Body of pancreas (tissue), 4 donors: ENCODE measurements around the gene RSBN1L. TPM values are rescaled to one million over a fixed set of nuclear protein-coding genes. Genes with fewer than 3 reads are reported as not detected.
A peak's percentile ranks its signal among the peaks of the same experiment; 100 is the strongest.
"Not testable (repeated sequence)": the region's sequence is repeated elsewhere in the genome, so short reads cannot be mapped to it uniquely, and the experiment has no call there.

Experiments
- ATAC-seq: fragments of 150-250 bp; one replicate; pipeline ENCODE4 v1.9.1; 2016
- DNase-seq, 4 donors: peaks; one replicate each; pipeline ENCODE4 v3.0.0-alpha.2; 2019
- H3K27ac ChIP-seq, 4 donors: fragments of 200-600 bp; sonication (generic); 1 replicate in 3 of 4; 2 replicates in 1 of 4; pipeline versions ENCODE4 v1.5.1 to v1.6.1; 2016 to 2019; ENCODE audit warnings: mild to moderate bottlenecking in 1 of 4, mixed read lengths in 1 of 4, moderate library complexity in 1 of 4
- H3K27me3 ChIP-seq, 2 donors: fragments of 200-600 bp; sonication (generic); one replicate each; pipeline ENCODE4 v1.6.0; 2016; ENCODE audit warnings: mild to moderate bottlenecking in 1 of 2
- H3K36me3 ChIP-seq, 2 donors: fragments of 200-600 bp; sonication (generic); replicated peaks in 1 of 2; 2 replicates each; pipeline ENCODE4 v1.5.1; 2016; ENCODE audit warnings: low read depth in 2 of 2; ENCODE audit not compliant: insufficient read depth in 1 of 2
- H3K4me1 ChIP-seq: fragments of 200-600 bp; sonication (generic); one replicate; pipeline ENCODE4 v1.6.0; 2016
- H3K4me3 ChIP-seq, 2 donors: fragments of 200-600 bp; sonication (generic); 1 replicate in 1 of 2; 2 replicates in 1 of 2; pipeline ENCODE4 v1.5.1; 2016 to 2019
- H3K9me3 ChIP-seq, 3 donors: fragments of 200-600 bp; sonication (generic); 1 replicate in 2 of 3; 2 replicates in 1 of 3; pipeline ENCODE4 v1.5.1; 2016
- POLR2A ChIP-seq, 3 donors: fragments of 450-650 bp; IDR thresholded peaks; one replicate each; pipeline ENCODE4 v1.6.1; 2016; ENCODE audit warnings: antibody characterized with exemption in 3 of 3, mild to moderate bottlenecking in 2 of 3
- WGBS, 2 donors: methylation state at CpG; one replicate each; pipeline ENCODE4 v1.1.5; 2017; 5-methylcytosine and 5-hydroxymethylcytosine counted together
- intact Hi-C: fragments of 100-400 bp; cut with DNase I; formaldehyde crosslinking; loops from one replicate; pipeline ENCODE4 v1.15.1; 2023
- total RNA-seq, 2 donors: library from RNA; depleted of rRNA; stranded (reverse); fragments of >200 nt; gene quantifications; one replicate each; pipeline ENCODE4 v1.1.0, GENCODE V29; 2016
- TF ChIP-seq, protein P1 (sequence below), 7 experiments: fragments of 450-650 bp in 4 of 7; fragments of 200-600 bp in 3 of 7; sonication (generic) in 3 of 7; IDR thresholded peaks; one replicate each; pipeline ENCODE4 v1.5.1; 2016 to 2019; ENCODE audit warnings: antibody characterized with exemption in 7 of 7

Gene RSBN1L
- total RNA-seq, 2 donors from 2014 or later, result 15.8 to 16.2 TPM

DNA sequence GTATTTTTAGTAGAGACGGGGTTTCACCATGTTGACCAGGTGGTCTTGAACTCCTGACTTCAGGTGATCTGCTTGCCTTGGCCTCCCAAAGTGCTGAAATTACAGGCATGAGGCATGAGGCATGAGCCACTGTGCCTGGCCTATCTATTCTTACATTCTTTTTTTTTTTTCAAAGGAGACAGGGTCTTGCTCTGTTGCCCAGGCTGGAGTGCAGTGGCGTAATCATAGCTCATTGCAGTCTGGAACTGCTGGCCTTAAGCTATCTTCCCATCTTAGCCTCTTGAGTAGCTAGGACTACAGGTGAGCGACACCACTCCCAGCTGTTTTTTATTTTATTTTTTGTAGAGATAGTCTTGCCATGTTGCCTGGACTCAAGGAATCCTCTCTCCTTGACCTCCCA, 20.5 kb downstream of the RSBN1L start:
- Histone ChIP-seq H3K27me3 (no peaks in the 10 kb centered on the region), H3K4me1 (peaks cover 21% of the 10 kb centered on the region)
- WGBS, 2 donors, result 94 to 99% methylated on average over 3 of the region's 3 CpGs

DNA sequence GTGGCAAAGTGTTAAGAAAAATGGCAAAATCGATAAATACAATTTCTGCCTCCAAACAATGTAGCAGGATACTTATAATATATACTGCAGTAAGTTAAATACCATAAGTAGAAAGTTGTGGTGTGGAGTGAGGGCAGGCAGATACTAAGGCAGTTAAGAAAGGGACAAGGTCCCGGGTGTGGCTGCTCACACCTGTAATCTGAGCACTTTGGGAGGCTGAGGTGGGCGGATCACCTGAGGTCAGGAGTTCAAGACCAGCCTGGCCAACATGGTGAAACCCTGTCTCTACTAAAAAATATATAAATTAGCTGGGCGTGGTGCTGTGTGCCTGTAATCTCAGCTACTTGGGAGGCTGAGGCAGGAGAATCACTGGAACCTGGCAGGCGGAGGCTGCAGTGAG, 21.3 kb downstream of the RSBN1L start:
- H3K9me3 ChIP-seq, H3K4me3 ChIP-seq, H3K36me3 ChIP-seq, DNase-seq, ATAC-seq, intact Hi-C loops, H3K27me3 ChIP-seq, H3K27ac ChIP-seq: not testable (repeated sequence)
- WGBS, 2 donors, result 92 to 99% methylated on average over 5 of the region's 5 CpGs
- peaks cover 17% of the 10 kb centered on the region for H3K4me1 ChIP-seq

More for the DNA sequence above, 20.5 kb downstream of the RSBN1L start:
- no peak for DNase-seq
- Histone ChIP-seq H3K9me3 (no peaks in the 10 kb centered on the region), H3K27ac (no peak overlapping the region), H3K4me3 (no peak overlapping the region), H3K36me3 (no peaks in the 10 kb centered on the region)
- intact Hi-C loops, result no loop called here
- ATAC-seq, result no peak
- no peak for TF ChIP-seq POLR2A (IDR thresholded peaks at IDR 0.05)
- TF ChIP-seq, protein P1, sequence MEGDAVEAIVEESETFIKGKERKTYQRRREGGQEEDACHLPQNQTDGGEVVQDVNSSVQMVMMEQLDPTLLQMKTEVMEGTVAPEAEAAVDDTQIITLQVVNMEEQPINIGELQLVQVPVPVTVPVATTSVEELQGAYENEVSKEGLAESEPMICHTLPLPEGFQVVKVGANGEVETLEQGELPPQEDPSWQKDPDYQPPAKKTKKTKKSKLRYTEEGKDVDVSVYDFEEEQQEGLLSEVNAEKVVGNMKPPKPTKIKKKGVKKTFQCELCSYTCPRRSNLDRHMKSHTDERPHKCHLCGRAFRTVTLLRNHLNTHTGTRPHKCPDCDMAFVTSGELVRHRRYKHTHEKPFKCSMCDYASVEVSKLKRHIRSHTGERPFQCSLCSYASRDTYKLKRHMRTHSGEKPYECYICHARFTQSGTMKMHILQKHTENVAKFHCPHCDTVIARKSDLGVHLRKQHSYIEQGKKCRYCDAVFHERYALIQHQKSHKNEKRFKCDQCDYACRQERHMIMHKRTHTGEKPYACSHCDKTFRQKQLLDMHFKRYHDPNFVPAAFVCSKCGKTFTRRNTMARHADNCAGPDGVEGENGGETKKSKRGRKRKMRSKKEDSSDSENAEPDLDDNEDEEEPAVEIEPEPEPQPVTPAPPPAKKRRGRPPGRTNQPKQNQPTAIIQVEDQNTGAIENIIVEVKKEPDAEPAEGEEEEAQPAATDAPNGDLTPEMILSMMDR (IDR thresholded peaks at IDR 0.05), result no peak

DNA sequence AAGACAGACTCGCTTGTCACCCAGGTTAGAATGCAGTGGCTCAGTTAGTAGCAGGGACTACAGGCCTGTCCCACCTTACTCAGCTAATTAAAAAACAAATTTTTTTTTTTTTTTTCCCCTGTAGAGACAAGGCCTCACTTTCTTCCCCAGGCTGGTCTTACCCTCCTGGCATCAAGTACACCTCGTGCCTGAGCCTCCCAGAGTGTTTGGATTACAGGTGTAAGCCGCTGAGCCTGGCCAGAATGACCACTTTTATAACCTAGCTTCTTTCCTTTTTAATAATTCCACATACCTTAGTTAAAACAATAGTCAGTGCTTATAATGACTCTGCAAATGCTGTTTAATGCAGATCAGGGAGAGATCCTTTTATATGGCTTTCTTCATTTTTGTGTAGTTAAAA, 31.3 kb downstream of the RSBN1L start:
- no peaks in the 10 kb centered on the region for H3K27me3 ChIP-seq
- no peak overlapping the region for H3K4me3 ChIP-seq
- ATAC-seq (no peak), DNase-seq (no peak)
- H3K36me3 ChIP-seq, result no peaks in the 10 kb centered on the region
- no peaks in the 10 kb centered on the region for H3K9me3 ChIP-seq
- TF ChIP-seq, protein P1 (IDR thresholded peaks at IDR 0.05), result no peak
- no peak for TF ChIP-seq POLR2A (IDR thresholded peaks at IDR 0.05)
- H3K4me1 ChIP-seq, result peaks cover 32% of the 10 kb centered on the region
- peak overlapping the region in 1 of 4 donors; percentile 53 for H3K27ac ChIP-seq
- 64 to 71% methylated on average over 3 of the region's 3 CpGs for whole genome bisulfite sequencing, 2 donors
- intact Hi-C loops, result no loop called here

DNA sequence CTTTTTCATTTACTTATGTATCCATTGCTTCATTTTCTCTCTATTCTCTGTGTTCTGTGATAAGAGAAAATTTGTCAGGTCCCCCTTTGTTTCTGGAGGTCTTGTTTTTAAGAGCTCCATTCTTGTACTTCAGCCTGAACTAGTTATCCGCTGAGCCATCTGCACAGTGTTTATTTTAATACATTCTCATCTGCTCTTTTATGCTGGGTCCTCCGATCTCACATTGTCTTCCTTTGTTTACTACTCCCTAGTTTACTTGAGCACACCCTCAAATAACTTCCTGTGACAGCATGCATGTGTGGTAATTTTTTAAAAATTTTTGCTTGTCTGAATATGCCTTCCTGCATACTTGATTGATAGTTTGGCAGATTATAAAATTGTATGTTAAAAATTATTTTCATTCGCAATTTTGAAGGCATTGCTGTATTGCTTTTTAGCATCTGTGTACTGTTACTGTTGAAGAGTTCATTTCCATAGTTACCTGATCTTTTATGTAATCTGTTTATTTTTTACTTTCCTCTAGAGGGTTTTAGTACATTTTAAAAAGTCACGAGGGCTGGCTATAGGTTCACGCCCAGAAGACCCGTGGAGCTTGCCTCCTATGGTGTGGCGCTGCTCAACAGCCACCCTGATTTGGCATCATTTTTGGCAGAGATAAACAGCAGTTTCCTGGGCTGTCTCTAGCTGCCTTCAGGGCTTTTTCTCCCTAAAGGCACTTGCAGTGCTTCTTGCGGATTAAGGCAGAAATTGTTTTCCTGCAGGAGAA, 31.9 kb downstream of the RSBN1L start:
- WGBS, 2 donors, result 25 to 39% methylated on average over 8 of the region's 8 CpGs
- Histone ChIP-seq H3K9me3 (no peaks in the 10 kb centered on the region), H3K27ac (peak overlapping the region in 3 of 4 donors; percentile 4 to 53 (median 34)), H3K36me3 (no peaks in the 10 kb centered on the region), H3K4me3 (no peak overlapping the region), H3K27me3 (no peaks in the 10 kb centered on the region), H3K4me1 (peaks cover 32% of the 10 kb centered on the region)
- peak; percentile 33 for ATAC-seq
- no peak for DNase-seq
- intact Hi-C loops, result no loop called here
- TF ChIP-seq POLR2A (IDR thresholded peaks at IDR 0.05), result no peak
- TF ChIP-seq, protein P1 (IDR thresholded peaks at IDR 0.05), result no peak

DNA sequence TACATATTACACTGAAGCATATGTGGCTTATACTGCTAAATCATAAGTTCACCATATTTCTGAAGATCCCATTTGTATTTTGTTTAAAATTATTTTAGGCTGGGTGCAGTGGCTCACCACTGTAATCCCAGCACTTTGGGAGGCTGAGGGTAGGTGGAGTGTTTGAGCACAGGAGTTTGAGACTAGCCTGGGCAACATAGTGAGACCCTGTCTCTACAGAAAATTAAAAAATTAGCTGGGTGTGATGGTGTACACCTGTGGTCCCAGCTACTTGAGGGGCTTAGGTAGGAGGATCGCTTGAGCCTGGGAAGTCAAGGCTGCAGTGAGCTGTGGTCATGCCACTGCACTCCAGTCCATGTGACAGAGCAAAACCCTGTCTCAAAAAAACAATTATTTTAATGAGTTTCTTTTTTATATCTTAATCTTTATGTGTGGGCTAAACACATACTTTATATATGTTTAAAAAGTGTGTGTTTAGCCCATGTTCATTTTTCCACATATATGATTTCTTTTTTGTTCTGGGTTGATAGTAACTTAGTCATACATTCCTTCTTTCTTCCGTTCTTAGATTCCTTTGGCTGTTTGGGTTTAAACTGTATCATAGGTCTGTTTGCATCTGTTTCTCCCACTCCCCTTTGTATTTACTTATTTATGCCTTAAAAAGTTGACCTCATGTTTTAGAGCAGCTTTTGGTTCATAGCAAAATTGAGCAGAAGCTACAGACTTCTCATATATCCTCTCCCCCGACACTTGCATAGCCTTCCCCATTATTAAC, 33.5 kb downstream of the RSBN1L start:
- Histone ChIP-seq H3K36me3 (no peaks in the 10 kb centered on the region), H3K9me3 (no peaks in the 10 kb centered on the region), H3K27me3 (no peaks in the 10 kb centered on the region), H3K4me3 (no peak overlapping the region), H3K27ac (peak overlapping the region in 2 of 4 donors; percentile 16 to 18), H3K4me1 (peaks cover 40% of the 10 kb centered on the region)
- intact Hi-C loops, result no loop called here
- ATAC-seq, result no peak
- TF ChIP-seq POLR2A (IDR thresholded peaks at IDR 0.05), result no peak
- TF ChIP-seq, protein P1 (IDR thresholded peaks at IDR 0.05), result no peak
- no peak for DNase-seq
- WGBS, 2 donors, result 88 to 93% methylated on average over 3 of the region's 3 CpGs
